GM19438 (cell line): Measurements from ENCODE around the gene DLGAP4.

Experiments used
- ATAC-seq: cut with Tn5 transposase; IDR thresholded peaks from one replicate; pipeline ENCODE4 v1.9.1; 2021; ENCODE audit warnings: low read depth; ENCODE audit not compliant: unreplicated experiment

The DLGAP4 gene

DNA sequence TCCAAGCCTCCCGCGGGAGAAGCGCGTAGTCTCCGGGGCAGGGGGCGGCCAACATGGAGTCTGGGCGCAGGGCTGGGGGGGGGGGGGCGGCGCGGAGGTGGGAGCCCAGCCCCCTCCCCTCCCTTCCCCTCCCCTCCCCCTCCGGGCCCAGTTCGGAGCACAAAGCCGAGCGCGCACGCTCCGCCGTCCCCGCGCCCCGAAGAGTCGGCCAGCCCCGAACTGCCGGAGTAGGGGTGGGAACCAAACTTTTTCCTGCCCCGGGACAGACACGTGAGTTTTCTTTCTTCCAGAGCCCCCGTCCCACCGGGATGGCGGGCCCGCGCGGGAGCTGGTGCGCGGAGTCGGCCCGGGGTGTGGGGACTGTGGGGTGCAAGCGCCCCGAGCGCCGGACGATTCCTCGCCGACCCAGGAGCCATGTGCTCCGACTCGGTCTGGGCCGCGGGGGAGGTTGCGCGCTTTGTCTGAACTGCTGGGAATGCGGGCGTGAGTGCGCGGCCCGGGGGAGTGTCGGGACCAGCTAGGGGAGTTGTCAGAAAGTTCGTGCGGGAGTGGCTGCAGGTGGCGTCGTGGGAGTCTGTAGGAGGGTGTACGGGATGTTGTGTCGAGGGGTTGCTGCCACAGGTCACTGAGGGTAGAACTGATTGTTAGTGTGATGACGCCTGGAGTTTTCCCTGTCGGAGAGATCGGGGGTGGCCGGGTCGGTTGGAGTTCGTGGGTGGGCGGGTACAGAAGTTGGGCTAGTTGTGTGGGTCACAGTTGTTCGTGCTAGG, 268.4 kb downstream of the DLGAP4 start:
- ATAC-seq = no peak

- no peak for ATAC-seq
These were observed 269.9 kb downstream of the DLGAP4 start for GRCh38 chr20:36576081-36576445.
